RKO (cell line): ENCODE results near the gene RAB6B.

Experiments
- DNase-seq: peaks from one replicate; pipeline ENCODE4 v3.0.0-alpha.2; 2016; ENCODE audit warnings: low spot score

RAB6B gene

DNA sequence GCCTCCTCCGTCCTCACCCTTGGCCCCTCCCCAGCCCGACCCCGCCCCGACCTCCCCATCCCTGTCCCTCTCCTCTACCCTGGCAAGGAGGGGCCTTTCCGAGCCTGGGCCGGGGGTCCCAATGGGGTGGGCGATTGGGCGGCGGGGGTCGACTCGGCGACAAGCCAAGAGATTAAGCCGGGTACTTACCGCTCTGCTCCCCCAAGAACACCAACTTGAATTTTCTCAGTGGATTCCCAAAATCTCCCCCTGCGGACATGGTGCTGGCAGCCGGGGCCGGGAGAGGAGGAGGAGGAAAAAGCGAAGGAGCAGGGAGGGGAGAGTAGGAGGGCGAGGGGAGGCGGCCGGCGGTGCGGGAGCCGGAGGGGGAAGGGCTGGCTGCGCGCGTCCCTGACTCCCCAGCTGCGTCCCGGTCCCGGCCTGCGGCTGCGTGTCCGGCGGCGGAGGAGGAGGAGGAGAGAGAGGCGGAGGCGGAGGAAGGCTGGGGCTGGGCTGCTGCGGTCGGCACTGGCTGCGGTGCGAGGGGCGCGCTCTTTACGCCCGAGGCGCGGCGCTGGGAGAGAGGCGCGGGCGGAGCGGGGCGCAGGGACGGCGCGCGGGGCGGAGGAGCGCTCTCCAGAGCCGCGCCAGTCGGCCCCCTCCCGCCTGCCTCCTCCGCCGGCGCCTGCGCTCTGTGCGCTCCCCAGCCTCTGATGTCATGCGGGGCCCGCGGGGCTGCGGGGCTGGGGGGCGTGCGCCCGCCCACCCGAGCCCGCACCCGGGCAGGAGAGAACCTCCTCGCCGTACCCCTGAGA lies at the start of gene RAB6B:
Gene RAB6B, minus strand, starts transcription at position 675 of the 794 bp plus-strand sequence. Its CDS starts 416 bp downstream, at position 259.
- no peak for DNase-seq

DNA sequence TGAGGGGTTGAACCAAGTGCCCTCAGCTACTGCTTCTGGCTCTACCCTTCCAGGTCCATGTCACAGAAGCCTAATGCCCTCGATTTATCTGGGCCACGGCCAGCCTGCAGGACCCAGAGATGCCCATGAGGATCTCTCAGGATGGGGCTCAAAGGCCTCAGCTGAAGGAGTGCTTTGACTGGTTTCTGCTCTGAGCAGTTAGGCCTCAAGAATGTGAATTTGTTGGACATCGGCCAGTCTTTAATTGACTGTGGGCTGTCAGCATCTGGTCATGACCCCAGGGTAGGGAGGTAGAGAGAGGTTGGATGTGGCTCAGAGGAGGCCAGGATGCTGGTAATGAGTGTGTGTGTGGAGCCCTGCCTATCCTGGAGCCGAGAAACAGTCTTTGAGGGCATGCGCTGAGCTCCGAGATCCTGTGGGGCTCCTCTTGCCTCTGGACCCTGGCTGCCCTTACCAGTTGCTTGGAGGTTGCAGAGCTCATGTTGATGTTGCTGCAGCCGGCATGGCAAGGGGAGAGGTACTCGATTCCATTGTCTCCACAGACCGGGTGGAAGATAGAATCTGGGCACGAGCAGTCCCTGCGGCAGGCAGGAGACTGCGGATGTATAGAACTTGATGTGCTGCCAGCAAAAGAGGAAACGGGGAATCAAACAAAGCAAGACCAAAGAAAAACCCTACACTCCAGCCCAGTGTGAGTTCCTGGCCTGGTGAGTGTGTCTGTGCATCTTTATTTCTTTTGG lies 49.1 kb upstream of the RAB6B start:
- no peak for DNase-seq

DNA sequence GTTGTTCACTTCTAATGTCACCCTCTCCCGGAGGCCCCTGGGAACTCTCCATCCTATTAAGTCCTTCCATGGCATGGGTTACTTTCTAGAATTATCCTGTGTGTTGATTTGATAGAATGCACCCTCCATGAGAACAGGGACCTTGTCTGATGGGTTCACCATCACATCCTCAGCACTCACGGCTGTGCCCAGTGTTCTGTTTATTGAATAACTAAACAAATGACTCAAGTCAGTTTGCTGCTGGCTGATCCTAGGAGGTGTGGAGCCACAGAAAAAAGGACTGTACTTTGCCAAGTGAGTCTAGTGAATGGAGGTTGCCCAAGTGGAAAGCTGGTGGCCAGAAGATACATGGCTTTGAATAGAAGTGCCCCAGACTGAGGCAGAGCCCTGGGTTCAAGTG lies 48.5 kb upstream of the RAB6B start:
- no peak for DNase-seq

DNA sequence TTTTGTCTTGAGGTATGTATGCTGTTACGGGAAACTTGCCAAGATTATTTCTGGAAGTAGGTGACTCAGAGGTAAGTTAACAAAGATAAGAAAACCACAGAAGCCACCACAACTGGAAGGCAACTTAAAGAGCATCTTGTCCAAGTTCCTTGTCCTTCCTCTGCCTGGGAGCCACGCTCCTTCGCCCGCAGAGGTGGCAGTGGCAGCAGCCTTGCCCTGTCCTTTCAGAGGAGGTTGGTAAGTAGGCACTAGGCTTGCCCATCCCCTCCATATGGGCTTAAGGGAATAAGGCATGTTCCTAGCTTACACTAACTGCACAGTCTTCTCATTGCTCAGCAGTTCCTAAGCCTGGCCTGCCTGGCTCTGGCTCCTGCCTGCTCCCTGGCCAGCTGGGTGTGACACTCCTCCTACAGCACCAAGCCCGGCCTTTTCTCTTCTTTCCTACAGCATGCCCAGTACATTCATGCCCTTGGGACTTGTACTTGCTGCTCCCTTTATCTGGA lies 48.0 kb upstream of the RAB6B start:
- DNase-seq = peak; percentile 85

DNA sequence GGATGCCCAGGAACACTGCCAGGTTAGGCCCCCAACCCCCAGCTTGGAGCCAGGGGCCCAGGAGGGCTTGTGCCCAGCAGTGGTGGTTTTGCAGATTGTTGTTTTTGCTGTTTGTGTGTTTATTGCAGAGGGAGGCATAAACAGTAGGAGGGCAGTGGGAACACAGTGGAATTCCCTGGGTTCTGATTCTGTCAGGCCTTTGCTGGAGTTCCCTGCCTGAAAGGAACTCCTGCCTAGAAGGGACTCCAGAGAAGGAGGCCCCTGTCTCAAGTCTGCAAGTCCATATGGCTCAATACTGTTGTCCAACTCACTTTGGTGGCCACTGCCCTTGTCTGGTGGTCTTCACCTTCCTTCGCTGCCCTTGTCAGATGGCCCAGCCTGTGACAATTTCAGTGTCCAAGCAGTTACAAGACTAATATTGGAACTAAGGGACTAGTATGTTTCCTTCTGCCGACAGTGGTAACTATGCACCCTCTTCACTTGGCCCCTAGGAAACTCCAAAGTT lies 47.4 kb upstream of the RAB6B start:
- DNase-seq = no peak

DNA sequence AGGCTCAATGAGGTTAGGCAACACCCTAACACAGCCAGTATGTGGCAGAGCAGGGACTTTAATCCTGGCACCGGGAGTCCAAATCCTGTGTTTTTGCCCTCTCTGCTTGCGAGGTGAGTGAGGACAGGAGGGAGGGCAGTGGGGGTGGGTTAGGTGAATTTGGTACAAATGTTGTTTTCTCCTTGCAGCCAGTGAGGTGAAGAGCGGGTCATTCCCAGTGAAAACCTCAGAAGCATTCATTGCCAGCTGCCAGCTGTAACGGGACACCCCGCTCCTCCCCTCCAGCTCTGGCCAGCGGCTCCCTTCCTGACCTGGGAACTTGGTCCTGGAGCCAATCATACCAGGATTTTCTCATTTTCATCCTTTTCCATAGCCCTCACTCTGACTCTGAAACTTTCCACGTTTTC lies 45.7 kb upstream of the RAB6B start:
- no peak for DNase-seq

DNA sequence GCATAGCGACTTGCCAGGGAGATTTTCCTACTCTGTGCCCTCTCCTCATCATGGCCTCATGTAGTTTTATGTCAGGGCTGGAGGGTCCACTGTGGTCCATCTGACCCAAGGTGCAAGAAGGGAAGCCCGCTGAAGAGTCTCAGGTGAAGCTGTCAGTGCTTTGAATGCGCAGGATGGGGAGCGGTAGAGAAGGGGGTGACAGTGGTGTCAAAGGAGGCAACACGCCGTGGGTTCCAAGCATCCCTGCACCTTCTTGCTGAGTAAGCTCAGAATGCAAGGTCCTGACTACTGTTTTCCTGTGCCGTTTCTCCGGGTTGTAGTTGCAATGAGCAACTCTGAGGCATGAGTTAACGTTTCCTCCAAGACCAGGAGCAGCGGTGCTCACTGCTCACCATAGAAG lies 44.9 kb upstream of the RAB6B start:
- DNase-seq = no peak

DNA sequence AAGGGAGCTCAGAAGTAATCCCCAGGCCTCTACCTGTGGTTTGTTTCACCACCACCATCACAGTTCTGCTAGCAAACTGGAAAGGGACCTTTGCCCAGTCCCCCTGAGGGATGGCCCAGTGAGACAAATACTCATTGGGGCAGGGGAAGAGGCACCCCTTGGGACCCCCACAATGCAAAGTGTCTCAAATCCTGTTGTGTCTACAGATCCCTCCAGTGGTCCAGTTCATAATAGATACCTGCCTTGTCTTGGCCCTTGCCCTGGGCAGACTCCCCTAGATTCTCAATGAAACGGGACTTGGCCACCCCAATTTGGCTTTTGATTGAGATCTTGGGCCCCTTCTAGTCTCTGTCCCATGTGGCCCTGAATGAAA lies 43.8 kb upstream of the RAB6B start:
- no peak for DNase-seq

DNA sequence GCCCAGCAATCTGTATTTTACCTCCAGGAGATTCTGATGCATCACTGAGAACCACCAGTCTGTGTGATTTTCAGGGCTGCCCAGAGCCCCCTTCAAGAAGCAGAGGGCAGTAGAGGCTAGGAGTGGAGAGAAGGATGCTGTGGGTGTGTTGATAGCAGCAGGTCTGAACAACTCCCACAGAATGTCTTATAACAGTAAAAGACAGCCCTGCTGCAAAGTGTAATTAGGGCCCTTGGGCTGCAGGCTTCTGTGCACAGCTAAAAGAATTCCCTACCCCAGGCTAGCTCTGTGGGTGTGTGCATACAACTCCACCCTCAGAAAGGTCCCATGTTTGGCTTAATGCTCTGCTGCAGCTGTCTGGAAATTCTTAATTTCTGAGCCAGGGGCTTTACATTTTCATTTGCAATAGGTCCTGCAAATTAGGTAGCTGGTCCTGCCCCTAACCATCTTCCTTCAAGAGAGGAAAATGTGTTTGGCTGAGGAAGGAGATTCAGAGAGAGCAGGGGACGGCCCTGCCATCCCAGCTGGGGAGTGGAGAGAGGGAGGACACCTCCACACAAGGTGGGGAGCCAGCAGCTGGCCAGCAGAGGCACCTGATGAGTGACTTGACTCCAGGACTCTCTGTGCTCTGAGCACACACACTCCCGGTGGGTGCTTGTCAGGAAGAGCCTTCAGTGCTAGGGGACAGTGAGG lies 43.2 kb upstream of the RAB6B start:
- DNase-seq = no peak

DNA sequence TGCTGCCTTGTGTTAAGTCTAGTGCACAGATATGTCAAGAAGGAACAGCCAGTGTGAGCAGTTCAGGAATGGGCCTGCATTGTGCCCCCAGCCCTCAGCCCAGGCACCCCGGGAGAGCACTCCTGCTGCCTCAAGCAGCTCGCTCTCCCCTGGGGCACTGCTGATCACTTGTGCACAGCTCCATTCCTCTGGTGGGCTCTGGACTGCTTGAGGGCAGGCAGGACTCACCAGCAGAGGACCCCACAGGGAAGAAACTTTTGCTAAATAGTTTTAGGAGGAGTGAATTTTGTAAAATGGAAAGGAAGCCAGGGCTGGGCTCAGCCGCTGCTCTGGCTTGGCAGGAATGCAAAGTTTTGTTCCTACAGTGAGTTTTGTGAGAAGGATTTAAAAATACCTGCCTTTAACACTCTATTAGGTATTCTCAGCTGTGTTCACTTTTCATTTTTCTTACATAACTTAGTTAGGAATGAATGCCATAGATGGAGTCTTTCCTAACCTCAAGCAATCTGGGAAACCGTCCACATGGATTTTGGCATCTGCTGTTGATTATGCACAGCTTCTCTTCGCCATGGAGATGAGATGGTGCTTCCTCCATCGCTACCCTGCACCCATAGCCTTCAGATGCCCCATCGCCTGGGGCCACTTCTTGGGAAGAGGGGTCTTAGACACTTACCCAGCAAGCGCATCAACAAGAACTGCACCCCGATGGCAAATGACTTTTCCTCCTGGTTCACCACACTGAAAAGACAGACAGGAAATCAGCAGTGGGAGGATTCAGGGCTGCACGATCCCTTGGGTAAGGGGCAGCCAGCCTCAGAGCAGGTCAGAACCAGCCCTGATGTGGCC lies 42.3 kb upstream of the RAB6B start:
- DNase-seq = no peak

DNA sequence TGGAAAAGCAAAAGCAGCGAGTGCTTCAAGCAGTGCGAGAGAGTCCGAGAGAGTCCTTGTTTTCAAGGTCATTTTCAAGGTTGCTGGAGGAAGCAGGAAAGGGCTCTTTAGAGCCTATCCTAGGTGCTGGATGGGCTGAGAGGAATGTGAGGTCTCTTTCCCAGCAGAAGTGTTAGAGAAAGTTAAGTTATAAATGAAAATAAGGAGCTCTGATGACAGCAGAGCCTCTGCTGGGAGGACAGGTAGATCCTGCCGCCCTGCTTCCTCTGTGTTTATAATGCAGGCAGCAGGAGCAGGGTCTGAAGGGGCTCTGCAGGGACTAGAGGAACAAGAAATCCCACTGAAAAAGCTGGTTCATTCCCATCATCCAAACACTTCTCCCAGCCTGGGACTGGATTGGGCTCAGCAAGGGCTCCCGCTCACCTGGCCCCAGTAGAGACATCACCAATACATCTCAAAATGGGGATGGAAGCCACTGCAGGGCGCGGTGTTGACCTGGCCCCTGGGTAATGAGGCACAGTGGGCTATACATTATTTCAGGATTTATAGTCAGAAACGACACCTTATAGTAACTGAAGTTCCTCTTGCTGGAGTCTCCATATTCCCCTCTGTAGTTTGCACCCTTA lies 41.5 kb upstream of the RAB6B start:
- DNase-seq = no peak

DNA sequence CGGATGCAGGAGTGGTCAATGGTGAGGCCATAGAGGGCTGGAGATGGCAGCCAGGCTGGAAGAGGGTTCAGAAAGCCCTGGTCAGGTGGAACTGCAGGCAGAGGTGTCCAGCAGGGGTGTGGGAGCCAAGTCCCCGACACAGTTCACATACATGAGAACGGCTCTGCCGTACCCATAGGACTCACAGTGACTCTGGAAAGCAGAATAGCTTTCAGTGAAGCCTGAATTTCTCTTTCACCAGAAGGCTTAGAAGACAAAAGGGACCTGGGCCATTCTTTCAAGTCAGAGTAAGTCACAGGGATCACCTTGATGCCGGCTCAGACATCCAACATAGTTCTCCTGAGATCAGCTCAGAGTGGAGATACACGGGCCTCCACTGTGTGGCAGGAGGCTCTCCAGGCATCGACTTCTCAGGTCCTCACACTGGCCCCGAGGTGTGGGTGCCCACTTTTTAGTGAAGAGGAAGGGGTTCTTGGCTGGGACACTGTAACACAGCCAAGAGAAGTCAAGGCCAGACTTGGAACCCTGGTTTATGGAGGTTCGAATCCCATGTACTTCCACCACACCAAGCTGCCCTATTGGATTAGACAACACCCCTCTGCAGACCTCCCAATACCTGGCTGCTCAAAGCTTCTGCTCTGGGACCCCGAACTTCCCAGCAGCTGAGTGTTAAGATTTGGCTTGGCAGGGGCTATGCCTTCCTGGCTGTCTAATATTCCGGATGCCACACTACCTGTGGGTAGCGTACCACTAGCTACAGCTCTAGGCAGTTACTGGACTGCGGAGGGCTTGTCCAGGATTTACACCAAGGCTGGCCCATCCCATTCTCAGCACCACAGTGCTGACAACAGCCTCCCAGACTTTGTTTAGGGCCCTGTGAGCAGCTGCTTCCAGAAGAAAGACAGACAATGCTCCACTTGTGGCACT lies 40.4 kb upstream of the RAB6B start:
- DNase-seq = no peak

DNA sequence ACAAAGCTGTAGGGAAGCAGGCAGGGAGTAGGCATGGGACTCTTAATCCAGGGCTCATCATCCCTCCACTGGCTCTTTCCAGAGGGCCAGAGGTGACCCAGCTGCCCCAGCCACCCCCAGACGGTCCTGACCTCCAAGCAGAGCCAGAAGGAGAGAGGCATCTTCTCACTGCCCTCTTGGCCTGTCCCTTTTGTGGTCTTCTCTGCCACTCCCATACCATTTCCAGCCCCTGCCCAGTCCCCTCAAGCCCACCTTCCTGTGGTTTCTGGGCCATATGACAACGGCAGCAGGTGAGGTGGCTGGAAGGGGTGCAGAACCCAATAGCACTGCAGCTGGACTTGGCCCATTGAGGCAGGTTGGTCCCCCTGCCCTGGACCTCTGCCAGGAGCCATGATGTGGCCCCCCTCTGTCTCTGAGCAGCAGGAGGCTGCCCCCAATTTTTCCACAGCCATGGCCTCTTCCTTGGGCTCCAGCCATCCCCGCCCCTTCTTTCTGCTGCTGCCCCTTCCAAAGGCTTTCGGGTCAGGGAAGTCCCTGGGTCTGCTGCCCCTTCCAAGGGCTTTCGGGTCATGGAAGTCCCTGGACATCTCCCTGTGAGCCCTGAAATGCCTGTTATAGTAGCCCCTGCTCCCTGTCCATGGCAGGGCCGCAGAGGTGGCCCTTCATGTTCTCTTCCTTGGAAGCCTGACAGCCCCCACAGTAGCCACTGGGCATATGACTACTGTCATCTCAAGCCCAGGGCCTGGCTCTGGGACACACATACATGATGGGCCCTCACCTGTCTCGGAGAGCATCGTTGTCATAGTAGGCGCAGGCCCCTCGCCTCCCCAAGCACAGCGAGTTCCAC lies 39.5 kb upstream of the RAB6B start:
- no peak for DNase-seq

DNA sequence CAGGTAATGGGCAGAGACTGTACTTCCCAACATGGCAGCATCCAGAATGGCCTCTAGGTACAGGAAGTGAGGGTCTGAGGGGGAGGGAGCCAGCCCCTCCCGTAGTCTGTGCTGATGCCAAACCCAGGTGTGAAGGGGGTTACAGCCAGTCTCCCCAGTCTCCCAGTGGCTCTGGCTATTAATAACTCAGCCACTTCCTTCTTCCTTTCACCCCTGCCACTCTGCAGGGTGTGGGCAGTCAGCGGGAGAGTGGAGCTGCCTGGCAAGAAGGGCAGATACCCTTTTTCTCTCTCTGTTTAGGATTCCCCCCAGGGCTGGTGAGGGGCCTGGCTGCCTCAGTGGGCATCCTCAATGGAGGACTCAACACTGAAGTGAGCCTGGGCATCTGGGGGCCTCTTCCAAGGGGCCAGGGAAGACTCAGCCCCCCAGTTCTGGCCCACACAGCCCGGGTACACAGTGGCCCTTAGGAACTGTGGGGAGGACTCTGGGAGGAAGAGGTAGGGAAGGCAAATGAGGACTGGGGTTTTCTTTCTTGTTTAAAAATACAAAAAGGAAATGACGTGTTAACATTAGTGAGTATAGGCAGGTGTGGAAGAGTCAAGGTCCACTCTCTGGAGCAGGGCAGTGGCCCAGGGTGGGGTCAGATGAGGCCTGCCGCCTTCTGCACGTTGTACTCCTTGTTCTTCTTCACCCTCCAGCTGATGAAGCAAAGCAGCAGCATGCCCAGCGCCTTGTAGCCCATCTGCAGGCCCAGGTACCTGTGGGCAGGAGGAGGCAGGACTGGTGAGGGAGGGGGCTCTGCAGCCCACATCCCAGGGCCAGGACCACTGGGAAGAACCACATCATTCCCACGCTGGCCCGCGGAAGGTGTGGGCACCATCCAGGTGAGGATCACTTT lies 38.6 kb upstream of the RAB6B start:
- DNase-seq = no peak

DNA sequence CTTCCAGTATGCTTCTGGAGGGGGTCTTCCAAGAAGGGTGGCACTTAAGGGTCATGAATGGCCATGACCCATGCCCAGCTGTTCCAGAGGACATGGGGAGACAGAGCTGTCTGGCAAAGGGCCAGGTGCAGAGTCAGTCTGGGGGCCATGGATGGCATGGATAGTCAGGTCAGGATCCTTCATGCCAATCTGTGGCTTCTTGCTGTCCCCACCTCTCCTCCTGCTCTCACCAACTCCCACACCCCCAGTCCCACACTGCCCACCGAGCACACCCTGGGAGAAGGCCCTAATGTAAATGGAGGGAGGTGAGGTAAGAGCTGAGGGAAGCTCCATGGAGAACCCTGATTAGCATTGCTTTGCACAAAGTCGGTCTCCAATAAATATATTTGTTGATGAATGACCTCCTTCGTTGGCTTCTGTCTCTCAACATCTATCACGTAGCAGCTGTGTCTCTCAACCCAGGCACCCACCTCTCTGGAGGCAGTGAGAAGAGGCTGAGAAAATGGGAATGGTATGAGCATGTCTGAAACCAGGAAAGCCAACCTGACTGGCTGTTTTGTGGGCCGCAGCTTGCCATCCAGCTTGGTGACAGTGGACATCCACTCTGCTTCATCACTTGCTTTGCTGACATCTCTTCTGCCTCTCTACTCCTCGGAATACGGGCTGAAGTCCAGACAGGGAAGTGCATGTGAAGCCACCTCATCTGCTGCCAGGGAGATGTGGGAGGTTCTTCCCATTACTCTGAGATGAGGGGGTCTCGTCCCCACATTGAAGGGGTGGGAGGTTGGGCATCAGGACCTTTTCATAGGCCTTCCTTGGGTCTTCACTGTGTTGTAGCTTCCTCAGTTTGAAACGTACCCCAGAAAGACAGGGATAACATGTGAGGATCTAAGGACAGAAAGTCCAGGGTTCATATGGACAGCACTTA lies 37.7 kb upstream of the RAB6B start:
- no peak for DNase-seq

DNA sequence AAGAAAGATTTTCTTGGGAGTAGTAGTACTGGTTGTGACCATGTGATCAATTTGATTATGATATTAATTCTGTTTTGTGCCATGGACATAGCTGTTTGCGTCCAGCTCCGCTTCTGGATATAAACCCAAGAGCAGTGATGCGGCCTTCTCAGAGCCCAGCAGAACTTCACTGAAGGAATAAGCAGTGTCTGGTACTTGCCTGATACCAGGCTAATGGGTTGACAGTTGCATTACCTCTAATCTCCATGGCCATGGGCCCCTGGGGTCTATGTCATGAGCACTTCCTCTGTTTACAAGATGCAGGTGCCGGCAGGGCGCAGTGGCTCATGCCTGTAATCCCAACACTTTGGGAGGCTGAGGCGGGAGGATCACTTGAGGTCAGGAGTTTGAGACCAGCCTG lies 36.3 kb upstream of the RAB6B start:
- DNase-seq = no peak

DNA sequence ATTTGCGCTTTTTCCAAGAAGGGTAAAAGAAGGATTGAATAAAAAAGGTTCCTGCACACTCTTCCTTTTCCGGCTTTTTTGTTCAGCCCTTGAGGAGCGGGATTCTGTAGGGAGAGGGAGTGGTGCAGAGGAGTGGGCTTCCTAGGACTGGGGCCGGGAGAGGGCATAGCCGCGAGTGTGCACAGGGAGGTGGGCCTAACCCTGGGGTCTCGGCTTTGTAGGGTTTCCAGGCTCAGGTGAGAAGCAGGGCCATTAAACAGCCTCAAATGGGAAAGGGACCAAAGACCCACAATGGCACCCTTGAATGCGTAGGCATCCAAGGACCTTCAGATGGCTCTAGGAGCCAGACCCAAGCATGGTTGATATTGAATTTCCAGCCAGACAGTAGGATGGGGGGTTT lies 35.4 kb upstream of the RAB6B start:
- DNase-seq = no peak
